MM.1S (cell line): Measurements from ENCODE around the gene DGKI.

Source experiments
- DNase-seq: peaks from one replicate; pipeline ENCODE4 v3.0.0-alpha.2; 2015
- H2AFZ ChIP-seq: fragments of 300-600 bp; sonication (generic); 2 replicates; pipeline ENCODE4 v1.6.0; 2016; ENCODE audit warnings: antibody characterized with exemption, low read length
- H3F3A ChIP-seq: fragments of 300-600 bp; sonication (generic); 2 replicates; pipeline ENCODE4 v1.6.1; 2016; ENCODE audit warnings: mild to moderate bottlenecking, antibody characterized with exemption, low read length, moderate library complexity, mixed read lengths; ENCODE audit not compliant: insufficient read depth
- H3K27ac ChIP-seq: fragments of 300-600 bp; sonication (generic); 2 replicates; pipeline ENCODE4 v1.5.1; 2016; ENCODE audit warnings: mild to moderate bottlenecking, low read length
- H3K27me3 ChIP-seq: fragments of 300-600 bp; sonication (generic); replicated peaks from 2 replicates; pipeline ENCODE4 v1.6.0; 2016; ENCODE audit warnings: low read length; ENCODE audit not compliant: insufficient read depth
- H3K36me3 ChIP-seq: fragments of 300-600 bp; sonication (generic); replicated peaks from 2 replicates; pipeline ENCODE4 v1.6.1; 2016; ENCODE audit warnings: mild to moderate bottlenecking, low read length, mixed read lengths; ENCODE audit not compliant: insufficient read depth
- H3K4me1 ChIP-seq: fragments of 300-600 bp; sonication (generic); 2 replicates; pipeline ENCODE4 v1.6.1; 2016; ENCODE audit warnings: low read length, mixed read lengths
- H3K4me2 ChIP-seq: fragments of 300-600 bp; sonication (generic); 2 replicates; pipeline ENCODE4 v1.6.0; 2016; ENCODE audit warnings: low read depth, low read length
- H3K4me3 ChIP-seq: fragments of 300-600 bp; sonication (generic); 2 replicates; pipeline ENCODE4 v1.5.1; 2016; ENCODE audit warnings: low read length, mixed read lengths
- H3K79me2 ChIP-seq: fragments of 300-600 bp; sonication (generic); 2 replicates; pipeline ENCODE4 v1.6.1; 2016; ENCODE audit warnings: mixed run types, low read length, mixed read lengths
- H3K9ac ChIP-seq: fragments of 300-600 bp; sonication (generic); 2 replicates; pipeline ENCODE4 v1.6.1; 2016; ENCODE audit warnings: low read length, mixed read lengths
- H3K9me2 ChIP-seq: fragments of 300-600 bp; sonication (generic); replicated peaks from 2 replicates; pipeline ENCODE4 v1.6.1; 2016; ENCODE audit warnings: mild to moderate bottlenecking, low read length, mixed read lengths; ENCODE audit not compliant: insufficient read depth
- H3K9me3 ChIP-seq: fragments of 300-600 bp; sonication (generic); replicated peaks from 2 replicates; pipeline ENCODE4 v1.6.1; 2016; ENCODE audit warnings: mild to moderate bottlenecking, low read length, mixed read lengths; ENCODE audit not compliant: insufficient read depth
- H4K20me1 ChIP-seq: fragments of 300-600 bp; sonication (generic); 2 replicates; pipeline ENCODE4 v1.6.1; 2016; ENCODE audit warnings: mild to moderate bottlenecking, low read length, moderate library complexity, mixed read lengths; ENCODE audit not compliant: insufficient read depth
- EZH2 ChIP-seq: fragments of 300-600 bp; sonication (generic); optimal IDR thresholded peaks from 2 replicates; pipeline ENCODE3; 2017; ENCODE audit warnings: low read depth, mild to moderate bottlenecking, antibody characterized with exemption, low read length, mixed read lengths
- EZH2phosphoT487 ChIP-seq: fragments of 300-600 bp; sonication (generic); IDR thresholded peaks from 2 replicates; pipeline ENCODE4 v1.6.1; 2018; ENCODE audit warnings: antibody characterized with exemption, low read length
- TF ChIP-seq, protein P1 (sequence below): fragments of 300-600 bp; sonication (generic); IDR thresholded peaks from 2 replicates; pipeline ENCODE4 v1.5.1; 2016; ENCODE audit warnings: antibody characterized with exemption, low read length, mixed read lengths

Gene DGKI

DNA sequence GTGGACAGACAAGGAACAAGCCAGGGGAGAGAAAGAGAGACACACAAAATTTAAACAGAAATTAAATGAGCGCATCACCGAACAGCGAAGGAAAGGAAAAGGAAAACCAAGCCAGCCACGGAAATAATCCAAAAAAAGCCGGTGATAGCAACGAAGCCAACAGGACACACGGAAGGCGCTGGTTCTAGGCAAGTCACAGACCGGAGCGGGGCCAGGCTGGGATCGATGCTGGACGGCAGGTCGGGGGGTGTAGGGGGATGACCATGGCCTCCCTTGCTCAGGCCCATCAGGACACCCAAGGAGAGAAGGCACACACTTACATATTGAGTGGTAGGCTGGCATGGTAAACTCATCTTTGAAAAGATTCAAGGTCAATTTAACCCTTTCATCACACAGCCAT, 300.8 kb downstream of the DGKI start:
- no peak for DNase-seq
- no peaks in the 10 kb centered on the region for H3K36me3 ChIP-seq
- H3K9me3 ChIP-seq: no peaks in the 10 kb centered on the region
- no peak overlapping the region for H2AFZ ChIP-seq
- H3K27ac ChIP-seq: no peak overlapping the region
- H3K4me3 ChIP-seq: no peak overlapping the region
- no peaks in the 10 kb centered on the region for H3K9me2 ChIP-seq
- no peaks in the 10 kb centered on the region for H3F3A ChIP-seq
- TF ChIP-seq EZH2 (no peak), EZH2phosphoT487 (no peak)
- TF ChIP-seq, protein P1, sequence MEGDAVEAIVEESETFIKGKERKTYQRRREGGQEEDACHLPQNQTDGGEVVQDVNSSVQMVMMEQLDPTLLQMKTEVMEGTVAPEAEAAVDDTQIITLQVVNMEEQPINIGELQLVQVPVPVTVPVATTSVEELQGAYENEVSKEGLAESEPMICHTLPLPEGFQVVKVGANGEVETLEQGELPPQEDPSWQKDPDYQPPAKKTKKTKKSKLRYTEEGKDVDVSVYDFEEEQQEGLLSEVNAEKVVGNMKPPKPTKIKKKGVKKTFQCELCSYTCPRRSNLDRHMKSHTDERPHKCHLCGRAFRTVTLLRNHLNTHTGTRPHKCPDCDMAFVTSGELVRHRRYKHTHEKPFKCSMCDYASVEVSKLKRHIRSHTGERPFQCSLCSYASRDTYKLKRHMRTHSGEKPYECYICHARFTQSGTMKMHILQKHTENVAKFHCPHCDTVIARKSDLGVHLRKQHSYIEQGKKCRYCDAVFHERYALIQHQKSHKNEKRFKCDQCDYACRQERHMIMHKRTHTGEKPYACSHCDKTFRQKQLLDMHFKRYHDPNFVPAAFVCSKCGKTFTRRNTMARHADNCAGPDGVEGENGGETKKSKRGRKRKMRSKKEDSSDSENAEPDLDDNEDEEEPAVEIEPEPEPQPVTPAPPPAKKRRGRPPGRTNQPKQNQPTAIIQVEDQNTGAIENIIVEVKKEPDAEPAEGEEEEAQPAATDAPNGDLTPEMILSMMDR: no peak
- no peaks in the 10 kb centered on the region for H3K79me2 ChIP-seq
- no peak overlapping the region for H3K4me2 ChIP-seq
- no peaks in the 10 kb centered on the region for H4K20me1 ChIP-seq
- H3K4me1 ChIP-seq: no peaks in the 10 kb centered on the region
- no peaks in the 10 kb centered on the region for H3K27me3 ChIP-seq
- H3K9ac ChIP-seq: no peak overlapping the region

DNA sequence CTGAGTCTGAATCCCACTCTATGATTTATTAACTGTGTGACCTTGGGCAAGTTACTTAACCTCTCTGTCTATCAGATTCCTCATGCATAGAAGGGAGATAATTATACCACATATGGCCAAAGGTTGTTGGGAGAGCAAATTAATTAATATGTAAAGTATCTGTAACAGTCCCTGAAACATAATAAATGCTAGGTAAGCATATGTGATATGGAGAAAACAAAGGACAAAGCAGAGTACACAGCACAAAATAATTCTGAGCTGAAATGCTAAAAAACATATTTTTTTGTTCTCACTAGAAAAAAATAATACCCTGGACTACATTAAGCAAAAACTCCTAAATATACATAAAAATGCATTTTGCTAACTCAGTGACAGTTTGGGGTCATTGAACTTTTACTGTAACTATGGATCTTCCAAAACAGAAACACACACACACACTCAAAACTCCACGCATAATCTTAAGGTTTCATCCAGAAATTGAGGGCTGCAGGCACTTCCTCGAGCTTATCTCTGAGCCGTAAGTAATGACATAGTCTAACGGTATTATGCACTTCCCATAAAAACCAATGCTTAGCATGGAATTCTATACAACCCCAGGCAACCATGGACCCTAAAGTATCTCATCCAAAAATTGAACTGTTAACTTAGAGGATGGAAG, 301.6 kb downstream of the DGKI start:
- Histone ChIP-seq H3K4me2 (no peak overlapping the region), H3K4me3 (no peak overlapping the region), H3K9ac (no peak overlapping the region), H3K9me2 (no peaks in the 10 kb centered on the region), H3K27me3 (no peaks in the 10 kb centered on the region), H3K36me3 (no peaks in the 10 kb centered on the region), H3K9me3 (no peaks in the 10 kb centered on the region), H4K20me1 (no peaks in the 10 kb centered on the region), H3F3A (no peaks in the 10 kb centered on the region), H3K27ac (no peak overlapping the region), H2AFZ (no peak overlapping the region), H3K79me2 (no peaks in the 10 kb centered on the region), H3K4me1 (no peaks in the 10 kb centered on the region)
- no peak for DNase-seq
- TF ChIP-seq, protein P1: no peak
- TF ChIP-seq EZH2phosphoT487: no peak
- TF ChIP-seq EZH2: no peak

DNA sequence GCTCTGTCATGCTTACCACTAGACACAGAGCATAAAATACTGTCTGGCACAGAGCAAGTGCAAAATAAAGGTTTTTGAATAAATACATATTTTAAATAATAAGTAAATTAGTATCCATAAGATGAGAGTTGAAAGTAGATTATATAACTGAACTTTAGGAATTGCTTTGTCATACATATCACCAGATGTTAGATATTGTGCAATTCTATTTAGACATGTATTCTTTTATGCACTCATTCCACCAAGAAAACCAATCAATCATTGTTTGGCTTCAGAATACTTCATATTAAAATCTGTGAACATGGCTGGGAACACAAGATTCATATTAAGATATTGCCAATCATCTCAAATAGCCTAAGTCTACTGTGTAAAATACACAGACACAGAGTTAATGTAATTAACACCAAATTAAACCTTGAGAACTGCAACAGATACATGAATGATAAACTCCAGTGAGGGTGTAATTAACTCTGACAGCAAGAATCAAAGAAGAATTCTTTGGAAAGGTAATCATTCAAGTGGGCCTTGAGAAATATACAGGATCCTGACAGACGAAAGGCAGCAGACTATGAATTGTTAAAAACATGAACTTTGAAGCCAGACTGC, 302.2 kb downstream of the DGKI start:
- DNase-seq: no peak
- H3K4me1 ChIP-seq: no peaks in the 10 kb centered on the region
- no peak overlapping the region for H3K4me2 ChIP-seq
- no peak for TF ChIP-seq EZH2phosphoT487
- TF ChIP-seq, protein P1: no peak
- no peak for TF ChIP-seq EZH2
- no peak overlapping the region for H3K27ac ChIP-seq
- H3K4me3 ChIP-seq: no peak overlapping the region
- no peak overlapping the region for H2AFZ ChIP-seq
- H3K36me3 ChIP-seq: no peaks in the 10 kb centered on the region
- H3K27me3 ChIP-seq: no peaks in the 10 kb centered on the region
- no peaks in the 10 kb centered on the region for H3F3A ChIP-seq
- H3K9me3 ChIP-seq: no peaks in the 10 kb centered on the region
- H4K20me1 ChIP-seq: no peaks in the 10 kb centered on the region
- H3K9ac ChIP-seq: no peak overlapping the region
- H3K79me2 ChIP-seq: no peaks in the 10 kb centered on the region
- no peaks in the 10 kb centered on the region for H3K9me2 ChIP-seq
